Liver (tissue), 9 donors: ENCODE measurements around the gene TEX29. TPM values are rescaled to one million over a fixed set of nuclear protein-coding genes. Genes with fewer than 3 reads are reported as not detected.

ENCODE experiments used
- DNase-seq: peaks from one replicate; pipeline ENCODE4 v3.0.0-alpha.2; 2017; ENCODE audit warnings: low spot score
- H3K27ac ChIP-seq, 2 donors: one replicate each; pipeline ENCODE4 v1.7.0; 2013; ENCODE audit warnings: inconsistent platforms in 2 of 2, low read length in 2 of 2, control low read depth in 1 of 2, low read depth in 1 of 2, mild to moderate bottlenecking in 1 of 2
- H3K27me3 ChIP-seq, 4 donors: one replicate each; pipeline versions ENCODE4 v1.6.1 to v1.7.0; 2013; ENCODE audit warnings: low read length in 3 of 4, inconsistent platforms in 1 of 4, mild to moderate bottlenecking in 1 of 4, moderate library complexity in 1 of 4; ENCODE audit not compliant: control insufficient read depth in 4 of 4, insufficient read depth in 4 of 4
- H3K36me3 ChIP-seq, 4 donors: one replicate each; pipeline versions ENCODE4 v1.6.1 to v1.7.0; 2013; ENCODE audit warnings: low read length in 3 of 4, mild to moderate bottlenecking in 3 of 4, low read depth in 1 of 4, moderate library complexity in 1 of 4; ENCODE audit not compliant: control insufficient read depth in 4 of 4, insufficient read depth in 3 of 4
- H3K4me1 ChIP-seq, 4 donors: one replicate each; pipeline versions ENCODE4 v1.6.1 to v1.7.0; 2013; ENCODE audit warnings: low read length in 3 of 4, mild to moderate bottlenecking in 3 of 4, moderate library complexity in 1 of 4; ENCODE audit not compliant: control insufficient read depth in 4 of 4, insufficient read depth in 4 of 4
- H3K4me3 ChIP-seq, 3 donors: one replicate each; pipeline versions ENCODE4 v1.6.1 to v1.7.0; 2013; ENCODE audit warnings: low read length in 3 of 3, control low read depth in 1 of 3, low read depth in 1 of 3, mild to moderate bottlenecking in 1 of 3
- H3K9ac ChIP-seq, 2 donors: one replicate each; pipeline ENCODE4 v1.7.0; 2013; ENCODE audit warnings: low read length in 2 of 2, mild to moderate bottlenecking in 2 of 2, moderate library complexity in 2 of 2, control low read depth in 1 of 2, low read depth in 1 of 2
- H3K9me3 ChIP-seq, 4 donors: one replicate each; pipeline versions ENCODE4 v1.6.1 to v1.7.0; 2013; ENCODE audit warnings: low read length in 3 of 4; ENCODE audit not compliant: control insufficient read depth in 4 of 4
- CTCF ChIP-seq: fragments of 150-350 bp; IDR thresholded peaks from 2 replicates; pipeline ENCODE4 v1.5.1; 2017; ENCODE audit warnings: improper control_type of control experiment, low read depth, low read length; ENCODE audit not compliant: missing input control
- EGR1 ChIP-seq, 2 donors: IDR thresholded peaks; 2 replicates each; pipeline ENCODE4 v1.6.1; 2016 to 2018; ENCODE audit warnings: antibody characterized with exemption in 2 of 2, low read depth in 2 of 2
- FOXA1 ChIP-seq: IDR thresholded peaks from 2 replicates; pipeline ENCODE4 v1.6.1; 2016; ENCODE audit warnings: antibody characterized with exemption
- FOXA2 ChIP-seq: IDR thresholded peaks from 2 replicates; pipeline ENCODE4 v1.6.1; 2016; ENCODE audit warnings: antibody characterized with exemption
- GABPA ChIP-seq, 2 donors: IDR thresholded peaks in 1 of 2; conservative IDR thresholded peaks in 1 of 2; 2 replicates each; pipeline ENCODE4 v1.6.1; 2016; ENCODE audit warnings: antibody characterized with exemption in 2 of 2, mild to moderate bottlenecking in 1 of 2, moderate library complexity in 1 of 2
- HNF4A ChIP-seq, 2 donors: conservative IDR thresholded peaks; 2 replicates each; pipeline ENCODE4 v1.6.1; 2016; ENCODE audit warnings: antibody characterized with exemption in 2 of 2, mild to moderate bottlenecking in 2 of 2
- HNF4G ChIP-seq: IDR thresholded peaks from 2 replicates; pipeline ENCODE4 v1.6.1; 2016; ENCODE audit warnings: antibody characterized with exemption
- JUND ChIP-seq, 2 donors: IDR thresholded peaks; 2 replicates each; pipeline ENCODE4 v1.6.1; 2016; ENCODE audit warnings: antibody characterized with exemption in 2 of 2
- NR2F2 ChIP-seq: IDR thresholded peaks from 2 replicates; pipeline ENCODE4 v1.6.1; 2016; ENCODE audit warnings: antibody characterized with exemption
- RAD21 ChIP-seq, 2 donors: IDR thresholded peaks; 2 replicates each; pipeline ENCODE4 v1.6.1; 2016; ENCODE audit warnings: antibody characterized with exemption in 2 of 2, mild to moderate bottlenecking in 2 of 2
- REST ChIP-seq: IDR thresholded peaks from 2 replicates; pipeline ENCODE4 v1.6.1; 2016; ENCODE audit warnings: antibody characterized with exemption, mild to moderate bottlenecking
- RXRA ChIP-seq, 2 donors: IDR thresholded peaks; 2 replicates each; pipeline ENCODE4 v1.6.1; 2017 to 2018; ENCODE audit warnings: antibody characterized with exemption in 2 of 2, mild to moderate bottlenecking in 1 of 2
- SP1 ChIP-seq: IDR thresholded peaks from 2 replicates; pipeline ENCODE4 v1.6.1; 2018; ENCODE audit warnings: antibody characterized with exemption, mild to moderate bottlenecking
- TAF1 ChIP-seq: conservative IDR thresholded peaks from 2 replicates; pipeline ENCODE4 v1.6.1; 2016; ENCODE audit warnings: antibody characterized with exemption, mild to moderate bottlenecking
- YY1 ChIP-seq: IDR thresholded peaks from 2 replicates; pipeline ENCODE4 v1.6.1; 2016; ENCODE audit warnings: antibody characterized with exemption, mild to moderate bottlenecking
- ZBTB33 ChIP-seq: IDR thresholded peaks from 2 replicates; pipeline ENCODE4 v1.6.1; 2016; ENCODE audit warnings: antibody characterized with exemption
- WGBS: extraction: QIAGEN DNeasy Blood & Tissue Kit; methylation state at CpG from one replicate; pipeline ENCODE4 v1.1.7; 2013; 5-methylcytosine and 5-hydroxymethylcytosine counted together
- polyA plus RNA-seq, 2 donors: library from polyadenylated mRNA; stranded (reverse) in 1 of 2; unstranded in 1 of 2; fragments of 200-250 nt in 1 of 2; fragments of >200 nt in 1 of 2; fragmentation: Nextera tagmentation in 1 of 2; extraction: Ambion mirVana in 1 of 2; gene quantifications; one replicate each; pipeline versions ENCODE4 v1.2.1 to v1.2.3, GENCODE V29; 2013 to 2015
- total RNA-seq, 2 donors: library from RNA; depleted of rRNA; stranded (reverse); fragments of >200 nt; gene quantifications; one replicate each; pipeline ENCODE4 v1.2.3, GENCODE V29; 2014
- TF ChIP-seq, protein P1 (sequence below): IDR thresholded peaks from 2 replicates; pipeline ENCODE4 v1.6.1; 2016; ENCODE audit warnings: antibody characterized with exemption
- TF ChIP-seq, protein P2 (sequence below): IDR thresholded peaks from 2 replicates; pipeline ENCODE4 v1.6.1; 2016; ENCODE audit warnings: antibody characterized with exemption
- donor health status: healthy.
- donor health status: healthy.
- donor health status: healthy.
- donor health status: healthy.
- donor health status: healthy.

Gene TEX29
- total and polyA plus RNA-seq, 4 donors, result 0.17 TPM; not detected in 3

GRCh38 chr13:111336666-111337065 lies 16.2 kb downstream of the TEX29 start:
- Histone ChIP-seq H3K4me3 (no peak overlapping the region), H3K27ac (no peak overlapping the region), H3K9me3 (no peaks in the 10 kb centered on the region), H3K9ac (no peak overlapping the region), H3K4me1 (no peaks in the 10 kb centered on the region), H3K27me3 (no peaks in the 10 kb centered on the region), H3K36me3 (no peaks in the 10 kb centered on the region)
- no peak for DNase-seq
- WGBS, result 95% methylated on average over 9 of the region's 9 CpGs
- TF ChIP-seq FOXA1, result no peak
- TF ChIP-seq, protein P1, sequence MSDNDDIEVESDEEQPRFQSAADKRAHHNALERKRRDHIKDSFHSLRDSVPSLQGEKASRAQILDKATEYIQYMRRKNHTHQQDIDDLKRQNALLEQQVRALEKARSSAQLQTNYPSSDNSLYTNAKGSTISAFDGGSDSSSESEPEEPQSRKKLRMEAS, result no peak
- no peak for TF ChIP-seq REST
- no peak for TF ChIP-seq CTCF
- no peak for TF ChIP-seq HNF4G
- no peak for TF ChIP-seq ZBTB33
- no peak for TF ChIP-seq YY1
- no peak for TF ChIP-seq RAD21 (IDR thresholded peaks at IDR 0.05)
- no peak for TF ChIP-seq TAF1
- TF ChIP-seq, protein P2, sequence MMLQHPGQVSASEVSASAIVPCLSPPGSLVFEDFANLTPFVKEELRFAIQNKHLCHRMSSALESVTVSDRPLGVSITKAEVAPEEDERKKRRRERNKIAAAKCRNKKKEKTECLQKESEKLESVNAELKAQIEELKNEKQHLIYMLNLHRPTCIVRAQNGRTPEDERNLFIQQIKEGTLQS, result no peak
- no peak for TF ChIP-seq GABPA (IDR thresholded peaks at IDR 0.05 in 1 of 2, conservative IDR thresholded peaks at IDR 0.05 in 1 of 2)
- no peak for TF ChIP-seq HNF4A (conservative IDR thresholded peaks at IDR 0.05)
- no peak for TF ChIP-seq EGR1 (IDR thresholded peaks at IDR 0.05; ENCODE audit: low read depth in 2 of 2)
- no peak for TF ChIP-seq JUND (IDR thresholded peaks at IDR 0.05)
- no peak for TF ChIP-seq SP1
- TF ChIP-seq FOXA2, result no peak
- no peak for TF ChIP-seq RXRA (IDR thresholded peaks at IDR 0.05)
- no peak for TF ChIP-seq NR2F2
